Measurements from ENCODE around the gene ATP9B. TPM values are rescaled to one million over a fixed set of nuclear protein-coding genes. Genes with fewer than 3 reads are reported as not detected.

The ATP9B gene
- total RNA-seq, 1 experiment from 2014 or later: 20.9 TPM

DNA sequence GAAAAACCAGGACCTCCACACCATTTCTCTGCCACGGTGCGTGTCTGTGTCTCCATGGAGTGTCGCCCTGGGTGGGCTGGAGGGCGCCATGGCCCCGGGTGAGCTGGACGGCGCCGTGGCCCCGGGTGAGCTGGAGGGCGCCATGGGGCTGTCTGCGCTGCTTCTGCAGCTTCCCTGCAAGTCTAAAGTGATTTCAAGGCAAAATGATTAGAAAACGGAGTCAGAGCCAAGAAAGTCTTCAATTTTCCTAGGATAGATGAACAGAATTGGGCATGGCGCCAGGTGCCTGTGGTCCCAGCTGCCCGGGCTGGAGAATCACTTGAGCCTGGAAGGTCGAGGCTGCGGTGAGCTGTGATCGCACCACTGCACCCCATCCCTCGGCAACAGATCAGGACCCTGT, 298.8 kb downstream of the ATP9B start:
- H2BK12ac ChIP-seq (ENCODE audit: insufficient read length, low read depth, low read length): no peak overlapping the region
- no peak overlapping the region for H2AFZ ChIP-seq (ENCODE audit: low read length)
- H3K18ac ChIP-seq (ENCODE audit: insufficient read length, low read depth, low read length): no peak overlapping the region
- no CpG with 5 or more reads among the region's 18 CpGs for WGBS (ENCODE audit: extremely low coverage, insufficient read length, low lambda C conversion rate)
- no peaks in the 10 kb centered on the region for H3K79me1 ChIP-seq (ENCODE audit: insufficient read depth, low read depth, low read length, poor library complexity, severe bottlenecking)
- no peaks in the 10 kb centered on the region for H3K9me3 ChIP-seq (ENCODE audit: control insufficient read depth, low read depth, low read length)
- H3K4me1 ChIP-seq (ENCODE audit: insufficient read depth, low read length): no peaks in the 10 kb centered on the region
- no peak overlapping the region for H3K56ac ChIP-seq (ENCODE audit: insufficient read length, low read depth, low read length)
- no peak overlapping the region for H2BK120ac ChIP-seq (ENCODE audit: low read depth, low read length, poor library complexity, severe bottlenecking)
- H4K91ac ChIP-seq (ENCODE audit: insufficient read length, low read depth, low read length): no peak overlapping the region
- H2AK5ac ChIP-seq (ENCODE audit: insufficient read length, low read length): no peak overlapping the region
- no peaks in the 10 kb centered on the region for H3K27me3 Mint-ChIP-seq (ENCODE audit: low read depth)
- DNase-seq: no peak
- no peaks in the 10 kb centered on the region for H3K79me2 ChIP-seq (ENCODE audit: insufficient read depth, low read length)
- H2BK20ac ChIP-seq (ENCODE audit: low read depth, low read length, poor library complexity, severe bottlenecking): no peak overlapping the region
- no peak overlapping the region for H3K4me2 ChIP-seq (ENCODE audit: insufficient read depth, insufficient read length, low read length)
- H4K5ac ChIP-seq (ENCODE audit: insufficient read length, low read depth, low read length): no peak overlapping the region
- H3K4me3 Mint-ChIP-seq: no peak overlapping the region
- H3K27me3 ChIP-seq (ENCODE audit: insufficient read depth, low read length): no peaks in the 10 kb centered on the region
- H3K4me1 Mint-ChIP-seq: no peaks in the 10 kb centered on the region
- no peak overlapping the region for H3K4ac ChIP-seq (ENCODE audit: low read depth, low read length)
- no peaks in the 10 kb centered on the region for H3K23me2 ChIP-seq (ENCODE audit: insufficient read length, low read depth, low read length, poor library complexity, severe bottlenecking)
- H3K27ac Mint-ChIP-seq: no peak overlapping the region
- H2BK15ac ChIP-seq (ENCODE audit: low read depth, low read length): no peak overlapping the region
- no peak overlapping the region for H4K8ac ChIP-seq (replicated peaks; ENCODE audit: insufficient read length, low read depth, low read length)
- TF ChIP-seq, protein P1, sequence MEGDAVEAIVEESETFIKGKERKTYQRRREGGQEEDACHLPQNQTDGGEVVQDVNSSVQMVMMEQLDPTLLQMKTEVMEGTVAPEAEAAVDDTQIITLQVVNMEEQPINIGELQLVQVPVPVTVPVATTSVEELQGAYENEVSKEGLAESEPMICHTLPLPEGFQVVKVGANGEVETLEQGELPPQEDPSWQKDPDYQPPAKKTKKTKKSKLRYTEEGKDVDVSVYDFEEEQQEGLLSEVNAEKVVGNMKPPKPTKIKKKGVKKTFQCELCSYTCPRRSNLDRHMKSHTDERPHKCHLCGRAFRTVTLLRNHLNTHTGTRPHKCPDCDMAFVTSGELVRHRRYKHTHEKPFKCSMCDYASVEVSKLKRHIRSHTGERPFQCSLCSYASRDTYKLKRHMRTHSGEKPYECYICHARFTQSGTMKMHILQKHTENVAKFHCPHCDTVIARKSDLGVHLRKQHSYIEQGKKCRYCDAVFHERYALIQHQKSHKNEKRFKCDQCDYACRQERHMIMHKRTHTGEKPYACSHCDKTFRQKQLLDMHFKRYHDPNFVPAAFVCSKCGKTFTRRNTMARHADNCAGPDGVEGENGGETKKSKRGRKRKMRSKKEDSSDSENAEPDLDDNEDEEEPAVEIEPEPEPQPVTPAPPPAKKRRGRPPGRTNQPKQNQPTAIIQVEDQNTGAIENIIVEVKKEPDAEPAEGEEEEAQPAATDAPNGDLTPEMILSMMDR (conservative IDR thresholded peaks at IDR 0.05): no peak
- H3K36me3 Mint-ChIP-seq (ENCODE audit: insufficient read depth in 1 of 3, low read depth in 3 of 3): peaks cover 9 to 16% (median 16%) of the 10 kb centered on the region in 3 experiments
- H3K23ac ChIP-seq (ENCODE audit: insufficient read length, low read depth, low read length): no peak overlapping the region
- H3K27ac ChIP-seq (ENCODE audit: insufficient read length, low read depth, low read length): no peak overlapping the region
- H3K9ac ChIP-seq (ENCODE audit: extremely low read depth, insufficient read length, low read length): no peak overlapping the region
- H3T11ph ChIP-seq (ENCODE audit: low read length): no peak overlapping the region
- H2BK5ac ChIP-seq (ENCODE audit: insufficient read length, low read length): no peak overlapping the region
- no peaks in the 10 kb centered on the region for H4K20me1 ChIP-seq (ENCODE audit: control insufficient read depth, insufficient read depth, insufficient read length)
- H3K9me3 Mint-ChIP-seq: peaks cover 0 to 3% of the 10 kb centered on the region in 2 experiments; a peak in 2 of 5 replicates
- no peak overlapping the region for H3K14ac ChIP-seq (ENCODE audit: insufficient read depth, low read length)
